Endothelial cell of umbilical vein (primary cell): ENCODE measurements around the gene TIGD4. TPM values are rescaled to one million over a fixed set of nuclear protein-coding genes. Genes with fewer than 3 reads are reported as not detected.

ENCODE experiments used
- BruUV-seq: library from RNA; stranded (reverse); fragments of 400-500 nt; replicated peaks from 2 replicates; lab custom pipeline; 2021; lab: Mats Ljungman, UMichigan
- CTCF ChIA-PET: fragments of 300-600, 350-600 bp; sonication (Branson Sonifier 250); formaldehyde crosslinking; loops from one replicate; lab custom pipeline; 2021; ENCODE audit warnings: antibody characterized with exemption, inconsistent platforms; lab: Charles Lee
- POLR2A ChIA-PET: fragments of 300-600, 350-600 bp; sonication (Branson Sonifier 250); formaldehyde crosslinking; loops from one replicate; lab custom pipeline; 2021; ENCODE audit warnings: antibody characterized with exemption, inconsistent platforms; lab: Charles Lee
- DNase-seq: peaks from one replicate; pipeline ENCODE4 v3.0.0-alpha.2; 2011; ENCODE audit warnings: low read depth, low spot score
- FAIRE-seq: peaks from 2 replicates; lab custom pipeline; 2011; peaks lifted over from hg19 to GRCh38; lab: Jason Lieb, UNC
- H2AFZ ChIP-seq: 2 replicates; pipeline ENCODE4 v1.6.0; 2012; ENCODE audit warnings: low read depth, low read length, control low read depth, inconsistent platforms
- H3K27ac ChIP-seq: 2 replicates; pipeline ENCODE4 v1.5.1; 2011; ENCODE audit warnings: low read depth, mild to moderate bottlenecking, control low read depth, low read length, moderate library complexity; ENCODE audit not compliant: insufficient read depth
- H3K27me3 ChIP-seq, 2 experiments: 2 replicates each; pipeline versions ENCODE4 v1.6.0 to v1.6.1; 2011; ENCODE audit warnings: low read length in 2 of 2, mixed read lengths in 1 of 2; ENCODE audit not compliant: control insufficient read depth in 2 of 2, insufficient read depth in 2 of 2
- H3K36me3 ChIP-seq, 2 experiments: 2 replicates in 1 of 2; 3 replicates in 1 of 2; pipeline ENCODE4 v1.5.1; 2011; ENCODE audit warnings: low read length in 2 of 2, mild to moderate bottlenecking in 1 of 2, moderate library complexity in 1 of 2; ENCODE audit not compliant: control insufficient read depth in 2 of 2, insufficient read depth in 2 of 2; ENCODE audit errors: extremely low read depth in 1 of 2
- H3K4me1 ChIP-seq: 3 replicates; pipeline ENCODE4 v1.5.1; 2011; ENCODE audit warnings: mild to moderate bottlenecking, low read length; ENCODE audit not compliant: control insufficient read depth, insufficient read depth; ENCODE audit errors: extremely low read depth
- H3K4me2 ChIP-seq: 2 replicates; pipeline ENCODE4 v1.6.1; 2011; ENCODE audit warnings: low read length, control low read depth, mixed read lengths; ENCODE audit not compliant: insufficient read depth
- H3K4me3 ChIP-seq, 3 experiments: fragments of 200-600 bp in 1 of 3; sonication (generic), shearing (Covaris generic) in 1 of 3; replicated peaks in 1 of 3; 2 replicates each; pipeline ENCODE4 v1.5.1; 2011 to 2016; ENCODE audit warnings: control low read depth in 3 of 3, low read length in 3 of 3, mild to moderate bottlenecking in 2 of 3, inconsistent platforms in 1 of 3, low read depth in 1 of 3, moderate library complexity in 1 of 3; ENCODE audit not compliant: insufficient read depth in 1 of 3
- H3K79me2 ChIP-seq: 2 replicates; pipeline ENCODE4 v1.6.0; 2012; ENCODE audit warnings: low read length, inconsistent platforms; ENCODE audit not compliant: control insufficient read depth, insufficient read depth
- H3K9ac ChIP-seq: replicated peaks from 2 replicates; pipeline ENCODE3; 2011; ENCODE audit warnings: low read length, control low read depth; ENCODE audit not compliant: insufficient read depth; ENCODE audit errors: extremely low read depth
- H3K9me1 ChIP-seq: replicated peaks from 3 replicates; pipeline ENCODE4 v1.6.0; 2011; ENCODE audit warnings: mild to moderate bottlenecking, low read length; ENCODE audit not compliant: control insufficient read depth, insufficient read depth; ENCODE audit errors: extremely low read depth
- H3K9me3 ChIP-seq: replicated peaks from 2 replicates; pipeline ENCODE4 v1.5.1; 2012; ENCODE audit warnings: low read length, inconsistent platforms; ENCODE audit not compliant: control insufficient read depth, insufficient read depth
- H4K20me1 ChIP-seq: replicated peaks from 2 replicates; pipeline ENCODE3; 2011; ENCODE audit warnings: mild to moderate bottlenecking, low read length; ENCODE audit not compliant: control insufficient read depth, insufficient read depth; ENCODE audit errors: extremely low read depth
- EZH2 ChIP-seq: IDR thresholded peaks from 2 replicates; pipeline ENCODE4 v1.6.1; 2012; ENCODE audit warnings: borderline replicate concordance, low read depth, mild to moderate bottlenecking, moderate library complexity, low read length, inconsistent platforms; ENCODE audit not compliant: severe bottlenecking
- FOS ChIP-seq: IDR thresholded peaks from 2 replicates; pipeline ENCODE4 v1.6.1; 2011; ENCODE audit warnings: mild to moderate bottlenecking, low read length, moderate library complexity, borderline replicate concordance; ENCODE audit not compliant: insufficient read depth
- GATA2 ChIP-seq: IDR thresholded peaks from 2 replicates; pipeline ENCODE4 v1.7.0; 2011; ENCODE audit warnings: low read depth, mild to moderate bottlenecking, moderate library complexity, mixed read lengths, low read length; ENCODE audit not compliant: insufficient read length, insufficient read depth
- JUN ChIP-seq: IDR thresholded peaks from 2 replicates; pipeline ENCODE4 v1.6.1; 2011; ENCODE audit warnings: borderline replicate concordance, low read depth; ENCODE audit not compliant: insufficient read length, insufficient read depth
- MYC ChIP-seq: IDR thresholded peaks from one replicate; pipeline ENCODE4 v1.6.1; 2011; ENCODE audit warnings: mild to moderate bottlenecking, low read depth, low read length
- POLR2A ChIP-seq: IDR thresholded peaks from 2 replicates; pipeline ENCODE4 v1.6.1; 2012; ENCODE audit warnings: low read depth, mild to moderate bottlenecking, control low read depth, low read length
- POLR2AphosphoS5 ChIP-seq: IDR thresholded peaks from 2 replicates; pipeline ENCODE4 v1.6.1; 2012; ENCODE audit warnings: low read depth, mild to moderate bottlenecking, control low read depth, low read length, moderate library complexity; ENCODE audit not compliant: insufficient read depth
- dilution Hi-C: fragments of 300-500 bp; cut with MboI; formaldehyde crosslinking; loops from one replicate; pipeline ENCODE4 v1.15.0; 2019; ENCODE audit warnings: low sequenced_read_pairs; ENCODE audit not compliant: extremely low pct_ligation_motif_present
- intact Hi-C: fragments of 100-400 bp; cut with micrococcal nuclease; formaldehyde crosslinking; loops from one replicate; pipeline ENCODE4 v1.10.0; 2022
- polyA plus RNA-seq, 4 experiments: library from polyadenylated mRNA; depleted of rRNA in 3 of 4; stranded (reverse) in 3 of 4; unstranded in 1 of 4; fragments of >200 nt; gene quantifications; 2 replicates each; pipeline versions ENCODE4 v1.2.1 to v1.2.3, GENCODE V29; 2011 to 2012; ENCODE audit warnings: missing spikeins in 1 of 4
- total RNA-seq: library from RNA; stranded (reverse); gene quantifications from 2 replicates; pipeline ENCODE4 v1.2.3, GENCODE V29; 2021
- TF ChIP-seq, protein P1 (sequence below): IDR thresholded peaks from 2 replicates; pipeline ENCODE4 v1.6.1; 2011; ENCODE audit not compliant: insufficient read depth, insufficient read length
- TF ChIP-seq, protein P2 (sequence below), 2 donors: IDR thresholded peaks; 1 replicate in 1 of 2; 2 replicates in 1 of 2; pipeline ENCODE4 v1.5.1; 2011; ENCODE audit warnings: low read length in 2 of 2, mild to moderate bottlenecking in 2 of 2, moderate library complexity in 2 of 2, control low read depth in 1 of 2, inconsistent platforms in 1 of 2, low read depth in 1 of 2; ENCODE audit not compliant: insufficient read depth in 1 of 2; ENCODE audit errors: extremely low read depth in 1 of 2

TIGD4 gene
- total and polyA plus RNA-seq, 2 donors (not counting 3 experiments of a cell fraction or from before 2014, with no cell fraction given) = 0.03 to 0.18 TPM

DNA sequence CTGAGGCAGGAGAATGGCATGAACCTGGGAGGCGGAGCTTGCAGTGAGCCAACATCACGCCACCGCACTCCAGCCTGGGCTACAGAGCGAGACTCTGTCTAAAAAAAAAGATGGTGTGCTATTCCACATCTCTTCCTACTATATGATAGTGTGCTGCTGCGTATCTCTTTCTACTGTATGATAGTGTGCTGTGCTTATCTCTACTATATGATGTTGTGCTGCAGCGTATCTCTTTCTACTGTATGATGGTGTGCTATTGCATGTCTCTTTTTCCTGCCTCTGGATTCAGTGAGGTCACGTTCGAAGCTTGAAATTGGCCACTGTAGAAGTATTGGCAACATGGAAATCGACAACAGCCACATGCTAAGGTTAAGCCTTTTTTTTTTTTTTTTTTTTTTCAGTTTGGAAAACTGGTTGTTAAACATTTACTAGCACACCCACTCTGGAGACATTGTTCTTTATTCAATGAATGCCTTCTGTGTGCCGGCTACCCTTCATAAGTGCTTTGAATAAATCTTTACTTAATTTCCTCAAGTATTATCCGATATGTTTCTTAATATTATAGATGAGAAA, 31.3 kb upstream of the TIGD4 start:
- peaks cover 3% of the 10 kb centered on the region for H4K20me1 ChIP-seq
- no peak overlapping the region for H2AFZ ChIP-seq
- no peaks in the 10 kb centered on the region for H3K27me3 ChIP-seq
- H3K9me1 ChIP-seq = no peaks in the 10 kb centered on the region
- ChIA-PET CTCF (interaction anchor here (1.9 kb wide), 1 partner anchor 9 kb away, joined by 4 read pairs; no protein-coding TSS in a partner anchor), POLR2A (no interaction called here)
- H3K4me2 ChIP-seq = no peak overlapping the region
- no peaks in the 10 kb centered on the region for H3K36me3 ChIP-seq
- DNase-seq = no peak
- no peak overlapping the region for H3K27ac ChIP-seq
- no peaks in the 10 kb centered on the region for H3K9me3 ChIP-seq
- dilution Hi-C loops (no loop called here), intact Hi-C loops (no loop called here)
- peaks cover 14% of the 10 kb centered on the region for H3K79me2 ChIP-seq
- no peak overlapping the region for H3K9ac ChIP-seq
- FAIRE-seq = no peak
- no TSS peak for BruUV-seq
- no peak overlapping the region for H3K4me3 ChIP-seq
- H3K4me1 ChIP-seq = no peaks in the 10 kb centered on the region
- TF ChIP-seq POLR2AphosphoS5 (no peak), MYC (no peak), FOS (no peak), GATA2 (no peak), EZH2 (no peak), POLR2A (no peak), JUN (no peak)
- TF ChIP-seq, protein P1, sequence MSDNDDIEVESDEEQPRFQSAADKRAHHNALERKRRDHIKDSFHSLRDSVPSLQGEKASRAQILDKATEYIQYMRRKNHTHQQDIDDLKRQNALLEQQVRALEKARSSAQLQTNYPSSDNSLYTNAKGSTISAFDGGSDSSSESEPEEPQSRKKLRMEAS = no peak
- TF ChIP-seq, protein P2, sequence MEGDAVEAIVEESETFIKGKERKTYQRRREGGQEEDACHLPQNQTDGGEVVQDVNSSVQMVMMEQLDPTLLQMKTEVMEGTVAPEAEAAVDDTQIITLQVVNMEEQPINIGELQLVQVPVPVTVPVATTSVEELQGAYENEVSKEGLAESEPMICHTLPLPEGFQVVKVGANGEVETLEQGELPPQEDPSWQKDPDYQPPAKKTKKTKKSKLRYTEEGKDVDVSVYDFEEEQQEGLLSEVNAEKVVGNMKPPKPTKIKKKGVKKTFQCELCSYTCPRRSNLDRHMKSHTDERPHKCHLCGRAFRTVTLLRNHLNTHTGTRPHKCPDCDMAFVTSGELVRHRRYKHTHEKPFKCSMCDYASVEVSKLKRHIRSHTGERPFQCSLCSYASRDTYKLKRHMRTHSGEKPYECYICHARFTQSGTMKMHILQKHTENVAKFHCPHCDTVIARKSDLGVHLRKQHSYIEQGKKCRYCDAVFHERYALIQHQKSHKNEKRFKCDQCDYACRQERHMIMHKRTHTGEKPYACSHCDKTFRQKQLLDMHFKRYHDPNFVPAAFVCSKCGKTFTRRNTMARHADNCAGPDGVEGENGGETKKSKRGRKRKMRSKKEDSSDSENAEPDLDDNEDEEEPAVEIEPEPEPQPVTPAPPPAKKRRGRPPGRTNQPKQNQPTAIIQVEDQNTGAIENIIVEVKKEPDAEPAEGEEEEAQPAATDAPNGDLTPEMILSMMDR (IDR thresholded peaks at IDR 0.05; ENCODE audit: extremely low read depth in 1 of 2, insufficient read depth in 1 of 2, low read depth in 1 of 2, low read length in 2 of 2) = no peak
